HFFc6 (cell line): ENCODE measurements around the gene SETBP1. TPM values are rescaled to one million over a fixed set of nuclear protein-coding genes. Genes with fewer than 3 reads are reported as not detected.

Experiments
- DNase-seq: peaks from one replicate; pipeline ENCODE4 v3.0.0-alpha.2; 2018
- H3K27ac Mint-ChIP-seq: 2 replicates; pipeline ENCODE4 v1.8.0; 2020; ENCODE audit warnings: mild to moderate bottlenecking, mixed read lengths
- H3K27me3 Mint-ChIP-seq: 2 replicates; pipeline ENCODE4 v1.8.0; 2021; ENCODE audit warnings: mild to moderate bottlenecking, moderate library complexity, mixed read lengths; ENCODE audit not compliant: insufficient read depth
- H3K36me3 Mint-ChIP-seq: 2 replicates; pipeline ENCODE4 v1.8.0; 2021; ENCODE audit warnings: low read depth, mixed read lengths
- H3K4me1 Mint-ChIP-seq: 2 replicates; pipeline ENCODE4 v1.8.0; 2020; ENCODE audit warnings: low read depth, mixed read lengths
- H3K4me3 Mint-ChIP-seq: 2 replicates; pipeline ENCODE4 v1.8.0; 2020; ENCODE audit warnings: mild to moderate bottlenecking, moderate library complexity, mixed read lengths
- H3K9me3 Mint-ChIP-seq: 2 replicates; pipeline ENCODE4 v1.8.0; 2020; ENCODE audit warnings: mild to moderate bottlenecking, mixed read lengths
- total RNA-seq, 6 experiments: library from RNA; stranded (reverse); fragmentation: NEBNext Ultra II Directional; extraction: Animal tissue kit (Norgen Biotek cat#: 25700); gene quantifications; 2 replicates in 1 of 6; 3 replicates in 5 of 6; pipeline ENCODE4 v1.2.3, GENCODE V29; 2021
- TF ChIP-seq, protein P1 (sequence below): fragments of 200-600 bp; sonication (generic); IDR thresholded peaks from 2 replicates; pipeline ENCODE4 v1.5.0; 2021; ENCODE audit warnings: antibody characterized with exemption, mild to moderate bottlenecking

The SETBP1 gene
- total RNA-seq, 6 experiments from 2014 or later = 0.03 to 0.40 (median 0.09) TPM

DNA sequence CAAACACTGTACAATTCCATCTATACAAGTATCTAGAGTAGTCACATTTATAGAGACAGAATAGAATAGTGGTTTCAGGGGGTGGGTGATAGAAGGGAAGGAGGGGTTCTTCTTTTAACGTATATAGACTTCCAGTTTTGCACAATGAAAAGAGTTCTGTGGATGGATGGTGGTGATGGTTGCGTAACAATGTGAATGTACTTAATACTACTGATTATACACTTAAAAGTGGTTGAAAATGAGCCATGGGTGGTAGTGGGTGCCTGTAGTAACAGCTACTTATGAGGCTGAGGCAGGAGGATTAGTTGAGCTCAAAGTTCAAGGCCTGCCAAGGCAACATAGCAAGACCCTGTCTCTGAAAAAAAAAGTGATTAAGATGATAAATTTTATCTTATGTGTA lies 85.8 kb downstream of the SETBP1 start:
- H3K36me3 Mint-ChIP-seq = no peaks in the 10 kb centered on the region
- H3K4me3 Mint-ChIP-seq = no peak overlapping the region
- no peak overlapping the region for H3K27ac Mint-ChIP-seq
- no peaks in the 10 kb centered on the region; the same call in none of the 2 replicates for H3K9me3 Mint-ChIP-seq
- DNase-seq = no peak
- TF ChIP-seq, protein P1, sequence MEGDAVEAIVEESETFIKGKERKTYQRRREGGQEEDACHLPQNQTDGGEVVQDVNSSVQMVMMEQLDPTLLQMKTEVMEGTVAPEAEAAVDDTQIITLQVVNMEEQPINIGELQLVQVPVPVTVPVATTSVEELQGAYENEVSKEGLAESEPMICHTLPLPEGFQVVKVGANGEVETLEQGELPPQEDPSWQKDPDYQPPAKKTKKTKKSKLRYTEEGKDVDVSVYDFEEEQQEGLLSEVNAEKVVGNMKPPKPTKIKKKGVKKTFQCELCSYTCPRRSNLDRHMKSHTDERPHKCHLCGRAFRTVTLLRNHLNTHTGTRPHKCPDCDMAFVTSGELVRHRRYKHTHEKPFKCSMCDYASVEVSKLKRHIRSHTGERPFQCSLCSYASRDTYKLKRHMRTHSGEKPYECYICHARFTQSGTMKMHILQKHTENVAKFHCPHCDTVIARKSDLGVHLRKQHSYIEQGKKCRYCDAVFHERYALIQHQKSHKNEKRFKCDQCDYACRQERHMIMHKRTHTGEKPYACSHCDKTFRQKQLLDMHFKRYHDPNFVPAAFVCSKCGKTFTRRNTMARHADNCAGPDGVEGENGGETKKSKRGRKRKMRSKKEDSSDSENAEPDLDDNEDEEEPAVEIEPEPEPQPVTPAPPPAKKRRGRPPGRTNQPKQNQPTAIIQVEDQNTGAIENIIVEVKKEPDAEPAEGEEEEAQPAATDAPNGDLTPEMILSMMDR = no peak
- peaks cover 10% of the 10 kb centered on the region; the same call in 1 of the 2 replicates for H3K27me3 Mint-ChIP-seq
- no peaks in the 10 kb centered on the region for H3K4me1 Mint-ChIP-seq

DNA sequence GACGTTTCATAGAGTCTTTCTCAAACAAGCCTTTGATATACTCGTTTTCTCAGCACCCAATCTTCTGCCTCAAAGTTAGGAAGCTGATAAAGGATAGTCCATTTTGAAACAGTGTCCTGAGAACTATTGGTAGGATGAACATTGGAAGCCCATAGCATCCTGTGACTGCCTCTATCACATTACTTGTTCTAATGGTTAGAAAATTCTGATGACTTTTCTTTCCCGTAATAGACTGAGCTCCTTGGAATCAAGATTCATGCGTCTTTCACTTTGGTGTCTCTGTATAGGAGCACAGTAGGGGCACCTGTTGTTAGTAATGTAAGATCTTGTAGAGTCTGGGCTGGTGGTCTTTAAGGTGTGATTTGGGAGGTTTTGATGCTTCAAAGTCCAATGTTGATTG lies 87.1 kb downstream of the SETBP1 start:
- DNase-seq = no peak
- no peak overlapping the region for H3K27ac Mint-ChIP-seq
- H3K27me3 Mint-ChIP-seq = peaks cover 9% of the 10 kb centered on the region; the same call in 1 of the 2 replicates
- TF ChIP-seq, protein P1 = no peak
- H3K9me3 Mint-ChIP-seq = no peaks in the 10 kb centered on the region; the same call in none of the 2 replicates
- no peaks in the 10 kb centered on the region for H3K4me1 Mint-ChIP-seq
- H3K36me3 Mint-ChIP-seq = no peaks in the 10 kb centered on the region
- no peak overlapping the region for H3K4me3 Mint-ChIP-seq

DNA sequence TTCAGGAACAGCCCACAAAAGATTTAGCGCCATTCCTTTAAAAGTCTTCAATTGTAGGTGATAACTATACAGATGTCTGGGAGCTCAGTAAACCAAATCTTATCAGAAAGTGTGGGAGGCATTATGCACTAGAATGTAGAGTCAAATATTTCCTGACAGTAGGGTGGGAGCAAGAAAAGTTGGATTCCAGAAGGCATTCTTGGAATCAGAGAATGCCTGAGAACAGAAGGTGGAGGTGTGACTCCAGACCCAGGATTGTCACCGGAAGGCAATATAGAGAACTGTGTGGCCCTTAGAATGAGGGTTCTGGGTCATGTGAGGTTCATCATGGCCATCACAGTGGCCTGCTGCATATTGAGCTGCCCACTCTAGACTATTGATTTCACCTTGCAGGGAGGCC lies 90.0 kb downstream of the SETBP1 start:
- Mint-ChIP-seq H3K27me3 (peaks cover 7% of the 10 kb centered on the region; the same call in 1 of the 2 replicates), H3K27ac (no peak overlapping the region), H3K4me3 (no peak overlapping the region), H3K9me3 (no peaks in the 10 kb centered on the region; the same call in 1 of the 2 replicates), H3K4me1 (no peaks in the 10 kb centered on the region), H3K36me3 (no peaks in the 10 kb centered on the region)
- no peak for DNase-seq
- TF ChIP-seq, protein P1 = no peak

DNA sequence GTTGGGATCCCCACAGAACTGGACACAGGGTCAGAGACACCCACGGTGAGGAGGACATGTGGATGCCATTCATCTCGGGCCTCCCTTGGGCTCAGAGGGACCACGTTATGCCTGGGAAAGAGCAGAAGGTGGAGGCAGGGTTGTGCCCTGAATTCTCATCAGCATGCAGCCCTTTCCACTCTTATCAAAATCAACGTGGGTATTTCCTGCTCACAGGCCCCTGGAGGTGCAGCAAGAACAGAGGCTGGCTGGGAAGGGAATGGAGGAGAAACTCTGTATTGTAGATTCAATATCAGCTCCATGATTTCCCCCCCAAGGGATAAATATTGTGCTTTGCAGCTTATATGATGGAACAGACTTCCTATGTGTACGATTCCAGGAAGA lies 90.9 kb downstream of the SETBP1 start:
- Mint-ChIP-seq H3K36me3 (no peaks in the 10 kb centered on the region), H3K4me3 (no peak overlapping the region), H3K9me3 (no peaks in the 10 kb centered on the region; the same call in 1 of the 2 replicates), H3K4me1 (no peaks in the 10 kb centered on the region), H3K27me3 (peaks cover 7% of the 10 kb centered on the region; the same call in 1 of the 2 replicates), H3K27ac (no peak overlapping the region)
- TF ChIP-seq, protein P1 = no peak
- no peak for DNase-seq

DNA sequence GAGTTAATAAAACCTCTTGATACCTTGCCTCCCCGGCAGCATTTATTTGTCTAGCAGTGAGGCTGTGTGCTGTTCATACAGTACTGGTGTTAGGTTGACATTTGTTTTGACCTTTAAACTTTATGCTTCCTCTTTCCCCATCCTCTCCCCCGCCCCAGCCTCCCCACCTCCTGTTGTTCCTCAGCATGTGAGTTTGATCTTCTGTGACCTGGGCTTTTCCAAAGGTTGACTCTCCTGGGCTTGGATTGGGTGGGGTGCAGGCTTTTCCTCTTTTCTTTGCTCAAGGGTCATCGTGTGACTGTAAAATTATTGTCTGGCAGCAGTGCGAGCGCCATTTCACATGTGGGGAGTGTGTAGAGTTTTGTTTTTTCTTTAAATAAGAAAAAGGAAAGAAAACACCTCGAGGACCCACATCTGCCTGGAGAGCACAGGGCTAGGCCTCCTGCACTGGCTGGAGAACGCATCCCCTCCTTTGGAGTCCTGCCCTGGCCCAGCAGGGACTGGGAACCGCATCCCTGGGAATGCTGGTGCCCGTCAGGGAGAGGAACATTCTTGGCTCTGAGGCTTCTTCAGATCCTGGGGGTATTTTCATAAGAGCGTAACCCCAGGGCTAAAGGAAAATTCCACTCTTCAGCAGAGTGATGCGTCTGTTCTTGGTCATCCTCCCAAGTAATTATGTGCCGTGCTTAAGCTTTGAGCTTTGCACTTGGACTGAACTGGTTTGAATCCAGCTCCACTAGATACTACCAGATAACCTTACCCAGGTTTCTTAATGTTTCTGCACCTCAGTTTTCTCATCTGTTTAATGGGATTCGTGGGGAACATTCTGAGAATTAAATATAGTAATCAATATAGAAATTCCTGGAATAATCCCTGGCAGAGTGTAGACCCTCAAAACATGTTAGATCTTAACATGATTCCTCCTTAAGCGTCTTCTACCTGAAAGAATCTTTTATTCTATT lies 91.5 kb downstream of the SETBP1 start:
- Mint-ChIP-seq H3K36me3 (no peaks in the 10 kb centered on the region), H3K27ac (no peak overlapping the region), H3K4me3 (no peak overlapping the region), H3K27me3 (peaks cover 7% of the 10 kb centered on the region; the same call in 1 of the 2 replicates), H3K4me1 (no peaks in the 10 kb centered on the region), H3K9me3 (no peaks in the 10 kb centered on the region; the same call in 1 of the 2 replicates)
- DNase-seq = no peak
- TF ChIP-seq, protein P1 = no peak
